Skeletal muscle satellite cell (primary cell): ENCODE results near the gene RPTOR. TPM values are rescaled to one million over a fixed set of nuclear protein-coding genes. Genes with fewer than 3 reads are reported as not detected.
A peak's percentile ranks its signal among the peaks of the same experiment; 100 is the strongest.

Source experiments
- H3K27me3 ChIP-seq: 2 replicates; pipeline ENCODE4 v1.7.0; 2013; ENCODE audit warnings: low read length; ENCODE audit not compliant: control insufficient read depth, insufficient read depth
- H3K36me3 ChIP-seq: 2 replicates; pipeline ENCODE4 v1.7.0; 2013; ENCODE audit warnings: mild to moderate bottlenecking, control low read depth, low read length; ENCODE audit not compliant: insufficient read depth
- H3K4me1 ChIP-seq: 2 replicates; pipeline ENCODE4 v1.7.0; 2013; ENCODE audit warnings: low read length; ENCODE audit not compliant: control insufficient read depth, insufficient read depth
- H3K4me2 ChIP-seq: 2 replicates; pipeline ENCODE4 v1.7.0; 2013; ENCODE audit warnings: mild to moderate bottlenecking, low read length
- H3K4me3 ChIP-seq: 2 replicates; pipeline ENCODE4 v1.7.0; 2013; ENCODE audit warnings: low read length
- H3K9ac ChIP-seq: 2 replicates; pipeline ENCODE4 v1.7.0; 2013; ENCODE audit warnings: mild to moderate bottlenecking, low read depth, low read length, moderate library complexity
- H3K9me3 ChIP-seq: replicated peaks from 2 replicates; pipeline ENCODE4 v1.7.0; 2013; ENCODE audit warnings: mild to moderate bottlenecking, control low read depth, low read length
- total RNA-seq: library from RNA; depleted of rRNA; stranded (reverse); fragments of >200 nt; gene quantifications from 2 replicates; pipeline ENCODE4 v1.2.3, GENCODE V29; 2012; rRNA removed

The RPTOR gene
- total RNA-seq: 27.7 and 30.2 TPM in 2 replicates

DNA sequence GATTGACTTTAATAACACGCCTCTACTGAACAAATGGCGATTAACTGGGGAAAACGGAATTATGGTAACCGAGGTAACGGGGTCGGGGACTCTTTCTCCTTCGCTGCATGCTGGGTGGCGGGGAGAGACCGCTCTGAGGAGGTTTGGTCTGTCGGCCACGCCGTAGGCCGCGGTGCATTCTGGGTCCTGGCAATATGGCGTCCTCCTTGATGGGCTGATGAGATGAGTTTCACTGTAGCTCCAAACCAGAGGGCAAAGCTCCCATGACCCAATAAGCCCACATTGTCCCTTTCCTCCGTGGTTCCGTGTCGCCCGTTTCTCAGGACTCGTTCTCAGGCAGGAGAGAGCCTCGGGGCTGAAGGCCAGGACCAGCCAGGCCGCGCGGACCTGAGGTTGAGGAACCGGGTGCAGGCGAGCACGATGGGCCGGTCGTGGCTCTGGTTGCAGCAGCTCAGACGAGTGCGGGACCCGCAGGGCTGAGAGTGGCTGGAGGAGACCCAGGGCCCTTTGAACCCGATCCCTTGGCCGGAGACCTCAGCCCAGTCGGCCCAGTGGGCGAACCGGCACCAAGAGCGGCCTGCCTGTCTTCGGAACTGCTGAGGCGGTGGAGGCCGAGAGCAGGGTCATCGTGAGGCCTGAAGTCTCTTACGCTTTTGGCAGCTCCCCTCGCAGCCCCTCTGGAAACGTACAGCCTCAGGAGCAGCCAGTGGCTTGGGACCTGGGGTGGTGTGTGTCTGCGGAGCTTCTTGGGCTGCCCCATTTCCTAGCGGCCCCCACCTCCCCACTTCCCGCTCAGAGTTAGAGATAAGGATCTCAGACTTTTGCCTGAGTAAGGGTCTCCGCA lies at the start of gene RPTOR:
Gene RPTOR (plus strand): TSS at position 184 of the 844 bp plus-strand sequence. CDS start 792 bp downstream, outside the sequence.
- Histone ChIP-seq H3K36me3 (no peaks in the 10 kb centered on the region), H3K27me3 (peaks cover 4% of the 10 kb centered on the region), H3K9me3 (no peaks in the 10 kb centered on the region), H3K4me3 (peak within 1 kb of the TSS; percentile 98), H3K9ac (peak within 1 kb of the TSS; percentile 98), H3K4me2 (peak within 1 kb of the TSS; percentile 84), H3K4me1 (peaks cover 24% of the 10 kb centered on the region)

DNA sequence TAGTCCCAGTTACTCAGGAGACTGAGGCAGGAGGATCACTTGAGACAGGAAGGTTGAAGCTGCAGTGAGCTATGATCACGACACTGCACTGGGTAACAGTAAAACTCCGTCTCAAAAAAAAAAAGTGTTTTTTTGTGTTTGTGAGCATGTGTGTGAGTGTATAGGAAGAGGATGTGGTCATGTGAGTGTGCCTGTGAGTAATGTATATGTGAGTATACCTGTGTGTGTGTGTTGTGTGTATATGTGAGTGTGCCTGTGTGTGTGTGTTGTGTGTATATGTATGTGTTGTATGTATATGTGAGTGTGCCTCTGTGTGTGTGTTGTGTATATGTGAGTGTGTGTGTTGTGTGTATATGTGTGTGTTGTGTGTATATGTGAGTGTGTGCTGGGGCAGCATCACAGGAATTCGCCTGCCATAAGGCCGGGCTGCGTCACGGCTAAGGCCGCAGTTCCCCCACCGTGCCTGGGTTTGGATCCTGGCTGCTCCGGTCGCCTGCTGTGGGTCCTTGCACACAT lies 46.9 kb upstream of the RPTOR start:
- Histone ChIP-seq H3K4me3 (no peak overlapping the region), H3K9ac (no peak overlapping the region), H3K4me1 (peaks cover 25% of the 10 kb centered on the region), H3K36me3 (no peaks in the 10 kb centered on the region), H3K4me2 (peak overlapping the region; percentile 42), H3K27me3 (peaks cover 12% of the 10 kb centered on the region), H3K9me3 (no peaks in the 10 kb centered on the region)

DNA sequence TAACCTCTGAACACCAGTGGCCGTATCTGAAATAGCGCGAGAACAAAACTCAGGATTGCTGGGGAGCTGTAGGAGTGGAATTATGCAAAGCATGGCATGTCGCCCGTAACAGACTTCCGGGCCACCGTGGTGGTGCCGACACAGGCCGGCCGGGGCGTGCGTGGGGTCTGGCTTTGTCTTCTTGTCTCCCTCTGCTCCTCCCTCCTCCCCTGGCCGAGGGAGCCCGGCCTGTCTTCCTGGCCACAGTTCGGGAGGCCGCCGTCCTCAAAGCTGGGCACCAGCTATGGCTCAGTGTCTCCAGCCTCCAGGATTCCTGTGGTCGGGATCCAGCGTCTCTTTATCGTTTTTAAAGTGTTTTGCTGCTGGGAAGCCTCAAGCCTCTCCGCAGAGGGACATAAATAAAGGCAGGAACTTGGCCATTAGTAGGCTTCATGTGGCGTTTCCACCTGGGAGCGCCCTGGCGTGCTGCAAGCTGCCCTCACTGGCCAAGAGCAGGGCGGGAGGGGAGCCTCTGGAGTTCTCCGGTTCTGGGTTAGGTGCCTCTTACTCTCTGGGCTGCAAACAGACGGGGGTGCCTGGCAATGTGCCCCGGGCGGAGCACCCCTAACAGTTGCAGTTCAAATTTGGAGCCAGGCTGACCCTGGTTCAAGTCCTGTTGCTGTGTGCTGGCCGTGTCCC lies 46.3 kb upstream of the RPTOR start:
- Histone ChIP-seq H3K27me3 (peaks cover 8% of the 10 kb centered on the region), H3K4me2 (peak overlapping the region; percentile 42), H3K9me3 (no peaks in the 10 kb centered on the region), H3K4me3 (no peak overlapping the region), H3K9ac (peak overlapping the region; percentile 22), H3K4me1 (peaks cover 20% of the 10 kb centered on the region), H3K36me3 (no peaks in the 10 kb centered on the region)

DNA sequence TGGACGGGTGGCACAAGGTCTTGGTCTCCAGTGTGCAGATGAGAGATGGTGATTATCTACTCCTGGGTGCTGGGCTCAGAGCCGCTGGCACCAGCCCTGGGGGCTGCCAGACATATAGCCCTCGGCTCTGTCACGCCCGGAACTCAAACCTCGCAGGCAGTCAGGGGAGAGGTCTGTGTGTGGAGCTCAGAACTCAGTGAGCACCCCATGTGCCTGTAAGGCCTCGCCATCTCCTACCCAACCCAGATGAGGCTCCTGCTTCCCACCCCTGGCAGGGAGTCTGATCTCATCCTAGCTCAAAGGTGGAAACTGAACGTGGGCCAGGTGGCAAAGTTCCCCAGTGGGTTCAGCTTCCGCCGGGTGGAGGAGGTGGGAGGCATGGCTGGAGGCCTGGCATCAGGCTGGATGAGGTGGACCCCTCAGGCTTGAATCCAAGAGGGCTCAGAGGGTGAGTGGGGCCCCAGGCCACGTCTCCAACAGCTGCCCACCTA lies 45.7 kb upstream of the RPTOR start:
- Histone ChIP-seq H3K4me2 (no peak overlapping the region), H3K9ac (no peak overlapping the region), H3K4me3 (no peak overlapping the region), H3K27me3 (peaks cover 4% of the 10 kb centered on the region), H3K4me1 (peaks cover 18% of the 10 kb centered on the region), H3K9me3 (no peaks in the 10 kb centered on the region), H3K36me3 (no peaks in the 10 kb centered on the region)

DNA sequence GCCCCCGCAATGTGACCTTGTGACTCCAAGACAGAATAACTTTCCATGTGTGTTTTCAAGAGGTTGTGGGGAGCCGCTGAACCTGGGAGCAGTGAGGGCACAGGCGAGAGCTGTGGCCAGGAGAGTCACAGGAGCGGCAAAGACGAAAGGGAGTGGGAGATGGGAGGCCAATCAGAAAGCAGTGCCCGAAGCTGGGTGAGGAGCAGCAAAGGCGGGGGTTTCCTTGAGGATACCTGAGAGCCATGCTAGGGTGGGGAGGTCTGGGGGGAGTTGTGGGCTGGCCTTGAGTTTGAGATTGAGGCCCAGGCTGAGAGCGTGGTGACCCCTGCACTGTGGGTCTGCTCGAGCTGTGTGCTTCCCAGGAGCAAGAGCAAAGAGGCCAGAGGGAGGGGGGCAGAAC lies 45.1 kb upstream of the RPTOR start:
- Histone ChIP-seq H3K4me2 (no peak overlapping the region), H3K36me3 (no peaks in the 10 kb centered on the region), H3K27me3 (peaks cover 4% of the 10 kb centered on the region), H3K4me3 (no peak overlapping the region), H3K4me1 (peaks cover 23% of the 10 kb centered on the region), H3K9me3 (no peaks in the 10 kb centered on the region), H3K9ac (no peak overlapping the region)

GRCh38 chr17:80499961-80500665 lies 44.5 kb upstream of the RPTOR start:
- Histone ChIP-seq H3K4me1 (peaks cover 28% of the 10 kb centered on the region), H3K4me3 (no peak overlapping the region)

DNA sequence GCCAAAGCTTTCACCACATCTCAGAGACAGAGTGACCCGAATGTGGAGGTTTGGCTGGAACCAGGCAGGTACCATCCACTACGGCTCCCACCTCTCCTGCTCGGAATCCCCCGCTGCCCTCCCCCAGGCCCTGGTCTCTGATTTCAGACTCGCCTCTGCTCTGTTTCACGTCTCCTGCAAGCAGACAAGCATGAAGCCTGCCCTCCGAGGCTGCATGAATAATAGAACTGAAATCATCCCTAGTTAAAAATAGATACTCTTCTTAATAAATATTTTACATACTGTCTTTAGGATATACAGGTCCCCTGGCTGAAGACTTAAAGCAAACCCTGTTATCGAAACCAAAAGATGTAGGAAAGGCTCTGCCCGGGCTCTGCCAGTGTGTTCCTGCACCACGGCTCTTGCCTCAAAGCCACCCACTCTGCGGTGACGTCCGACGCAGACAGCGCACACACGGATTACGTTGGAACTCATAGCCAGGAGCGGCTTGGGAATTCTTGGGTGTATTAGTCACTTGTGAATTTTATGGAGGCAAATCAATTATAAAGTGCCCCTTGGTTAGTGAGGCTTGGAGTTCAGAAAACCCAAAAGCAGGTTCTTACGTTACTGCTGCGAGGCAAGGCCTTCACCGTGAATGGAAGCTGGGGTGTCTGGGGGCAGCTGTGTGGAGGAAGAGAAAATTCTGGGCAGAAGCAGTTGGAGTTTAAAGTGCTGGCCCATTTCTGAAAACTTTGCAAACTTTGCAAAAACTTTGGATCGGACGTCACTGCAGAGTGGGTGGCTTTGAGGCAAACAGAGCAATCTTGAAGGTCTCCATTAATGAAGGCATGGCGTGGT lies 42.7 kb upstream of the RPTOR start:
- H3K4me1 ChIP-seq: peaks cover 34% of the 10 kb centered on the region
- peaks cover 1% of the 10 kb centered on the region for H3K27me3 ChIP-seq
- H3K4me3 ChIP-seq: peak overlapping the region; percentile 11
- no peaks in the 10 kb centered on the region for H3K9me3 ChIP-seq
- peak overlapping the region; percentile 56 for H3K9ac ChIP-seq
- H3K36me3 ChIP-seq: no peaks in the 10 kb centered on the region
- H3K4me2 ChIP-seq: peak overlapping the region; percentile 37

More at GRCh38 chr17:80499961-80500665, 44.5 kb upstream of the RPTOR start:
- Histone ChIP-seq H3K27me3 (peaks cover 4% of the 10 kb centered on the region), H3K9me3 (no peaks in the 10 kb centered on the region), H3K9ac (no peak overlapping the region), H3K4me2 (no peak overlapping the region), H3K36me3 (no peaks in the 10 kb centered on the region)

GRCh38 chr17:80502578-80502877 lies 42.1 kb upstream of the RPTOR start:
- Histone ChIP-seq H3K4me2 (peak overlapping the region; percentile 22), H3K27me3 (no peaks in the 10 kb centered on the region), H3K4me1 (peaks cover 34% of the 10 kb centered on the region), H3K9me3 (no peaks in the 10 kb centered on the region), H3K36me3 (no peaks in the 10 kb centered on the region), H3K4me3 (no peak overlapping the region), H3K9ac (peak overlapping the region; percentile 38)

GRCh38 chr17:80503031-80503430 lies 41.6 kb upstream of the RPTOR start:
- Histone ChIP-seq H3K36me3 (no peaks in the 10 kb centered on the region), H3K4me1 (peaks cover 34% of the 10 kb centered on the region), H3K9ac (no peak overlapping the region), H3K27me3 (no peaks in the 10 kb centered on the region), H3K4me2 (no peak overlapping the region), H3K9me3 (no peaks in the 10 kb centered on the region), H3K4me3 (no peak overlapping the region)

DNA sequence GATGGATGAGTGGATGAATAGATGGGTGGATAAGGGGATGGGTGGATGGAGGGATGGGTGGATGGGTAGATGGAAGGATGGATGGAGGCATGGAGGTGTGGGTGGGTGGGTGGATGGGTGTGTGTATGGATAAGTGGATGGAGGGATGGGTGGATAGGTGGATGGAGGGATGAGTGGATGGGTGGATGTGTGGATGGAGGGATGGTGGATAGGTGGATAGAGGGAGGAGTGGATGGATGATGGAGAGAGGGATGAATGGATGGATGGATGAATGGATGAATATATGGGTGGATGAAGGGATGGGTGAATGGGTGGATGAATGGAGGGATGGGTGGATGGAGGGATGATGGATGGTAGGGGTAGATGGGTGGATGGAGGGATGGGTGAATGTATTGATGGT lies 40.7 kb upstream of the RPTOR start:
- peaks cover 34% of the 10 kb centered on the region for H3K4me1 ChIP-seq
- H3K9ac ChIP-seq: no peak overlapping the region
- no peaks in the 10 kb centered on the region for H3K9me3 ChIP-seq
- H3K4me2 ChIP-seq: no peak overlapping the region
- H3K27me3 ChIP-seq: no peaks in the 10 kb centered on the region
- no peaks in the 10 kb centered on the region for H3K36me3 ChIP-seq
- H3K4me3 ChIP-seq: no peak overlapping the region
